Keratinocyte (primary cell): ENCODE data around the gene GARIN5B.

Experiments
- CTCF ChIP-seq, 3 experiments: IDR thresholded peaks in 1 of 3; conservative IDR thresholded peaks in 1 of 3; optimal IDR thresholded peaks in 1 of 3; 2 replicates in 2 of 3; 3 replicates in 1 of 3; pipeline versions ENCODE3 to v1.5.1; 2011; ENCODE audit warnings: low read length in 3 of 3, mild to moderate bottlenecking in 3 of 3, moderate library complexity in 2 of 3, control low read depth in 1 of 3, inconsistent platforms in 1 of 3; ENCODE audit not compliant: insufficient read depth in 2 of 3; ENCODE audit errors: extremely low read depth in 1 of 3
- EZH2 ChIP-seq: IDR thresholded peaks from one replicate; pipeline ENCODE4 v1.6.1; 2012; ENCODE audit warnings: inconsistent platforms, mild to moderate bottlenecking, low read length, moderate library complexity

- no peak for TF ChIP-seq CTCF (optimal IDR thresholded peaks at IDR 0.05 in 1 of 3, IDR thresholded peaks at IDR 0.05 in 1 of 3, conservative IDR thresholded peaks at IDR 0.05 in 1 of 3; ENCODE audit: extremely low read depth in 1 of 3, insufficient read depth in 2 of 3, low read length in 3 of 3)
- no peak for TF ChIP-seq EZH2
Measured at GRCh38 chr19:55304980-55305379, 58.1 kb downstream of the GARIN5B start.
